Smooth muscle cell of trachea (primary cell): ENCODE measurements around the gene GPX4. TPM values are rescaled to one million over a fixed set of nuclear protein-coding genes. Genes with fewer than 3 reads are reported as not detected.

ENCODE experiments used
- total RNA-seq: library from RNA; depleted of rRNA; stranded (reverse); fragments of >200 nt; gene quantifications from 2 replicates; pipeline ENCODE4 v1.2.1, GENCODE V29; 2014

Gene GPX4, protein sequence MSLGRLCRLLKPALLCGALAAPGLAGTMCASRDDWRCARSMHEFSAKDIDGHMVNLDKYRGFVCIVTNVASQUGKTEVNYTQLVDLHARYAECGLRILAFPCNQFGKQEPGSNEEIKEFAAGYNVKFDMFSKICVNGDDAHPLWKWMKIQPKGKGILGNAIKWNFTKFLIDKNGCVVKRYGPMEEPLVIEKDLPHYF
- 249 and 483 TPM in 2 replicates for total RNA-seq

GRCh38 chr19:1103708-1104310, at the start of gene GPX4:
TSS of gene GPX4 (plus strand) at chr19:1103994. CDS start at chr19:1104044, 50 bp downstream.

DNA sequence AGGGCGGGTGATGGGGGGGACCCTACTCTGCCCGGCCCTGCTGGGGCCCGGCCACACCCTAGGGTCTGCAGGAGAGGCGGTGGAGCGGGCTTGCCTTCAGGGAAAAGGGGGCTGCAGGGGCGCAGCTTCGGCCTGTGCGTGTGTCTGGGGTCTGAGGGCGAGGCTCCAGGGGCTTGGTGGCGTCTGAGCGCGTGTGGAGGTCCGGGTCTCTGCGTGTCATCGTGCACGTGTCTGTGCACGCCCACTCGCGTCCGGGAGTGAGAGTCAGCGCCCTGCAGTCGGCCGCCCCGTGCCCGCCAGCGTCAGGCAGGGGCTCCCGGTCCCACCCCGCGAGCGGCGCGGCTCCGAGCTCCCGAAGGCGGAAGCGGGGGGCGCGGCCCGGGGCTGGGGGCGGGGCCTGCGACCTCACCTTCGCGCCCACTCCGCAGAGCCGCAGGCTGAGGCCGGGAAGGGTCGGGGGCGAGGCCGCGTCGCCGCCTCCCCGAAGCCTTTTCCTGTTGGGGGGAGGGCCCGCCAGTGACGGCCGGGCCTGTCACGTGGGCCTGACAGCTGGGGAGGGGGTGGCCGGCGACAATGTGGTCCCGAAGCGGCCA, 37.0 kb upstream of the GPX4 start, which contains the start of gene ARHGAP45:
Gene ARHGAP45, plus strand, starts transcription at position 420 of the 593 bp plus-strand sequence. CDS start 239 bp downstream, outside the sequence.

GRCh38 chr19:1094978-1095701, 8.7 kb upstream of the GPX4 start, which contains the start of gene POLR2E:
TSS of gene POLR2E (minus strand) at chr19:1095375. CDS start at chr19:1095315, 60 bp downstream.

Other genes starting within 250 kb of the GPX4 start
- 38.5 and 194 TPM in 2 replicates for gene CFD, start 244.3 kb upstream of the GPX4 start, total RNA-seq
- gene MED16, start 210.8 kb upstream of the GPX4 start, total RNA-seq, result 45.8 and 46.6 TPM in 2 replicates
- gene RNU6-9, start 210.5 kb upstream of the GPX4 start, total RNA-seq, result not detected in 2 replicates
- gene R3HDM4, start 190.8 kb upstream of the GPX4 start, total RNA-seq, result 16.6 and 23.3 TPM in 2 replicates
- not detected in 2 replicates for gene KISS1R, start 186.7 kb upstream of the GPX4 start, total RNA-seq
- 9.2 and 21.7 TPM in 2 replicates for gene ARID3A, start 178.0 kb upstream of the GPX4 start, total RNA-seq
- 45.3 and 69.4 TPM in 2 replicates for gene WDR18, start 119.6 kb upstream of the GPX4 start, total RNA-seq
- gene GRIN3B, start 103.6 kb upstream of the GPX4 start, total RNA-seq, result 0.58 and 2.3 TPM in 2 replicates
- 64.1 and 101 TPM in 2 replicates for gene TMEM259, start 82.9 kb upstream of the GPX4 start, total RNA-seq
- not detected in 2 replicates for gene RNU6-2, start 82.5 kb upstream of the GPX4 start, total RNA-seq
- 186 and 319 TPM in 2 replicates for gene CNN2, start 77.4 kb upstream of the GPX4 start, total RNA-seq
- gene ABCA7, start 63.9 kb upstream of the GPX4 start, total RNA-seq, result 6.0 and 7.9 TPM in 2 replicates
- 1.7 and 4.0 TPM in 2 replicates for gene ARHGAP45, start 36.8 kb upstream of the GPX4 start, total RNA-seq
- 135 and 143 TPM in 2 replicates for gene POLR2E, start 8.6 kb upstream of the GPX4 start, total RNA-seq
- 36.8 and 60.2 TPM in 2 replicates for gene SBNO2, start 70.3 kb downstream of the GPX4 start, total RNA-seq
- gene STK11, start 101.8 kb downstream of the GPX4 start, total RNA-seq, result 79.3 and 109 TPM in 2 replicates
- 1.6 and 5.3 TPM in 2 replicates for gene CBARP, start 134.0 kb downstream of the GPX4 start, total RNA-seq
- 26.8 and 51.5 TPM in 2 replicates for gene ATP5F1D, start 137.8 kb downstream of the GPX4 start, total RNA-seq
- gene MIDN, start 144.6 kb downstream of the GPX4 start, total RNA-seq, result 24.9 and 33.2 TPM in 2 replicates
- gene CIRBP, start 165.3 kb downstream of the GPX4 start, total RNA-seq, result 98.2 and 370 TPM in 2 replicates
- gene FAM174C, start 171.5 kb downstream of the GPX4 start, total RNA-seq, result 29.7 and 45.3 TPM in 2 replicates
- not detected in 2 replicates for gene EFNA2, start 181.9 kb downstream of the GPX4 start, total RNA-seq